Measurements from ENCODE around the gene USP6NL.

DNA sequence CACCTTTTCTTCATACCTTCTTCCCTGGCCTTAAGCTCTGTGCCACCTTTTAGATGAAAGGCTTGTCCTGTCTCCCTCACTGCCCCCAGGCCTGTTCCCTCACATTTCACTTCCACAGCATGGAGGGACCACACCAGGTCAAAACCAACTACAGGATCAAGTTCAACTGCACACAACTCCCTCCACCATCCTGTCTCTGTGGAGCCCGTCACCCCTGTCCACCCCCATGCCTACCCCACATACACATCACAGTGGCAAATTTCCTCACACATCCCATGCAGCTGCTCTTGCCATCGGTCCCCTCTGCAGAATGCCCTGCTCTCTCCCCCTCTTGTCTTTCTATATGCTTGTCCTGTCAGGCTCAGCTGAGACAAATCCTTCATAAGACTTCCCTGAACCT is 154.1 kb downstream of the USP6NL start:
- TF ChIP-seq EZH2 (IDR thresholded peaks at IDR 0.05), result no peak
- no peak for TF ChIP-seq FOXP2 (optimal IDR thresholded peaks at IDR 0.05; ENCODE audit: control extremely low read depth, extremely low read length, insufficient read depth)

Measured in SK-N-MC (cell line).